Kidney (tissue), 14 donors: Measurements from ENCODE around the gene PTPRQ. TPM values are rescaled to one million over a fixed set of nuclear protein-coding genes. Genes with fewer than 3 reads are reported as not detected.

ENCODE experiments used
- DNase-seq, 5 donors: peaks; one replicate each; pipeline ENCODE4 v3.0.0-alpha.2; 2013 to 2020
- FAIRE-seq: peaks from 2 replicates; lab custom pipeline; 2012; peaks lifted over from hg19 to GRCh38; lab: Jason Lieb, UNC
- H3K27ac ChIP-seq, 2 donors: one replicate each; pipeline ENCODE4 v1.7.0; 2013; ENCODE audit warnings: low read depth in 2 of 2, low read length in 2 of 2, inconsistent platforms in 1 of 2
- H3K27me3 ChIP-seq: one replicate; pipeline ENCODE4 v1.7.1; 2013; ENCODE audit warnings: low read length, inconsistent platforms; ENCODE audit not compliant: control insufficient read depth, insufficient read depth
- H3K36me3 ChIP-seq, 3 donors: one replicate each; pipeline versions ENCODE4 v1.7.0 to v1.7.1; 2013; ENCODE audit warnings: low read length in 3 of 3, control low read depth in 1 of 3, inconsistent platforms in 1 of 3; ENCODE audit not compliant: insufficient read depth in 3 of 3, control insufficient read depth in 2 of 3
- H3K4me1 ChIP-seq, 3 donors: one replicate each; pipeline versions ENCODE4 v1.7.0 to v1.7.1; 2013; ENCODE audit warnings: low read length in 3 of 3, inconsistent platforms in 1 of 3, low read depth in 1 of 3; ENCODE audit not compliant: control insufficient read depth in 2 of 3, insufficient read depth in 2 of 3
- H3K4me3 ChIP-seq, 3 donors: one replicate each; pipeline versions ENCODE4 v1.7.0 to v1.8.1; 2013; ENCODE audit warnings: low read length in 3 of 3, control low read depth in 1 of 3, inconsistent platforms in 1 of 3
- H3K9ac ChIP-seq, 3 donors: one replicate each; pipeline versions ENCODE4 v1.7.0 to v1.7.1; 2013; ENCODE audit warnings: low read length in 3 of 3, control low read depth in 1 of 3, inconsistent platforms in 1 of 3
- H3K9me3 ChIP-seq, 3 donors: one replicate each; pipeline versions ENCODE4 v1.7.0 to v1.7.1; 2013; ENCODE audit warnings: low read length in 3 of 3, control low read depth in 1 of 3, inconsistent platforms in 1 of 3; ENCODE audit not compliant: control insufficient read depth in 2 of 3, insufficient read depth in 1 of 3
- intact Hi-C: fragments of 100-400 bp; cut with DNase I; formaldehyde crosslinking; loops from one replicate; pipeline ENCODE4 v1.11.1; 2022
- polyA plus RNA-seq: library from polyadenylated mRNA; stranded (reverse); fragments of 350-450 nt; fragmentation: Illumina TruSeq; extraction: RNeasy Lipid Tissue Mini Kit (QIAGEN cat#74804); gene quantifications from one replicate; pipeline ENCODE4 v1.2.3, GENCODE V29; 2014; ENCODE audit warnings: low read depth, low replicate concordance; ENCODE audit not compliant: insufficient read depth
- total RNA-seq: library from RNA; stranded (reverse); fragmentation: NEBNext Ultra II Directional; extraction: Animal tissue kit (Norgen Biotek cat#: 25700); gene quantifications from one replicate; pipeline ENCODE4 v1.2.1, GENCODE V29; 2021
- TF ChIP-seq, protein P1 (sequence below): IDR thresholded peaks from 3 replicates; pipeline ENCODE4 v1.5.1; 2012; ENCODE audit warnings: mild to moderate bottlenecking, moderate library complexity, borderline replicate concordance; ENCODE audit not compliant: insufficient read depth; ENCODE audit errors: extremely low read depth
- donor health status: control.
- donor health status: control.
- donor health status: control.
- donor health status: control.
- donor health status: control.
- donor health status: DM: yes; HTN: yes; CAD: no.
- donor health status: Normal renal cell carcinoma (clear cell type).

Gene PTPRQ
- total and polyA plus RNA-seq, 2 donors from 2014 or later, result 0.25 to 3.1 TPM

GRCh38 chr12:80580254-80580653 lies 136.2 kb downstream of the PTPRQ start:
- H3K36me3 ChIP-seq, result no peaks in the 10 kb centered on the region
- no peak overlapping the region for H3K27ac ChIP-seq
- H3K27me3 ChIP-seq, result no peaks in the 10 kb centered on the region
- H3K4me1 ChIP-seq, result no peaks in the 10 kb centered on the region
- no peaks in the 10 kb centered on the region for H3K9me3 ChIP-seq
- no peak overlapping the region for H3K9ac ChIP-seq
- DNase-seq (no peak), FAIRE-seq (no peak)
- intact Hi-C loops, result no loop called here
- TF ChIP-seq, protein P1, sequence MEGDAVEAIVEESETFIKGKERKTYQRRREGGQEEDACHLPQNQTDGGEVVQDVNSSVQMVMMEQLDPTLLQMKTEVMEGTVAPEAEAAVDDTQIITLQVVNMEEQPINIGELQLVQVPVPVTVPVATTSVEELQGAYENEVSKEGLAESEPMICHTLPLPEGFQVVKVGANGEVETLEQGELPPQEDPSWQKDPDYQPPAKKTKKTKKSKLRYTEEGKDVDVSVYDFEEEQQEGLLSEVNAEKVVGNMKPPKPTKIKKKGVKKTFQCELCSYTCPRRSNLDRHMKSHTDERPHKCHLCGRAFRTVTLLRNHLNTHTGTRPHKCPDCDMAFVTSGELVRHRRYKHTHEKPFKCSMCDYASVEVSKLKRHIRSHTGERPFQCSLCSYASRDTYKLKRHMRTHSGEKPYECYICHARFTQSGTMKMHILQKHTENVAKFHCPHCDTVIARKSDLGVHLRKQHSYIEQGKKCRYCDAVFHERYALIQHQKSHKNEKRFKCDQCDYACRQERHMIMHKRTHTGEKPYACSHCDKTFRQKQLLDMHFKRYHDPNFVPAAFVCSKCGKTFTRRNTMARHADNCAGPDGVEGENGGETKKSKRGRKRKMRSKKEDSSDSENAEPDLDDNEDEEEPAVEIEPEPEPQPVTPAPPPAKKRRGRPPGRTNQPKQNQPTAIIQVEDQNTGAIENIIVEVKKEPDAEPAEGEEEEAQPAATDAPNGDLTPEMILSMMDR, result no peak
- no peak overlapping the region for H3K4me3 ChIP-seq

GRCh38 chr12:80581783-80582182 lies 137.7 kb downstream of the PTPRQ start:
- TF ChIP-seq, protein P1, result no peak
- FAIRE-seq (no peak), DNase-seq (no peak)
- Histone ChIP-seq H3K4me1 (no peaks in the 10 kb centered on the region), H3K27ac (no peak overlapping the region), H3K9ac (no peak overlapping the region), H3K4me3 (no peak overlapping the region), H3K27me3 (no peaks in the 10 kb centered on the region), H3K9me3 (no peaks in the 10 kb centered on the region), H3K36me3 (no peaks in the 10 kb centered on the region)
- intact Hi-C loops, result no loop called here

GRCh38 chr12:80582431-80582830 lies 138.4 kb downstream of the PTPRQ start:
- no peaks in the 10 kb centered on the region for H3K4me1 ChIP-seq
- intact Hi-C loops, result no loop called here
- FAIRE-seq (no peak), DNase-seq (no peak)
- H3K4me3 ChIP-seq, result no peak overlapping the region
- H3K9me3 ChIP-seq, result no peaks in the 10 kb centered on the region
- no peak overlapping the region for H3K9ac ChIP-seq
- H3K27me3 ChIP-seq, result no peaks in the 10 kb centered on the region
- H3K36me3 ChIP-seq, result no peaks in the 10 kb centered on the region
- TF ChIP-seq, protein P1, result no peak
- H3K27ac ChIP-seq, result no peak overlapping the region

GRCh38 chr12:80589077-80589476 lies 145.0 kb downstream of the PTPRQ start:
- DNase-seq (peak in 2 of 5 donors; percentile 22 to 31), FAIRE-seq (no peak)
- Histone ChIP-seq H3K9me3 (no peaks in the 10 kb centered on the region), H3K4me1 (no peaks in the 10 kb centered on the region), H3K4me3 (no peak overlapping the region), H3K27me3 (no peaks in the 10 kb centered on the region), H3K9ac (no peak overlapping the region), H3K36me3 (no peaks in the 10 kb centered on the region), H3K27ac (no peak overlapping the region)
- intact Hi-C loops, result no loop called here
- TF ChIP-seq, protein P1, result no peak
